HepG2 (cell line): ENCODE data around the gene SND1. TPM values are rescaled to one million over a fixed set of nuclear protein-coding genes. Genes with fewer than 3 reads are reported as not detected.

Experiments
- ATAC-seq: fragments of 200-7000 bp; cut with Tn5 transposase; 3 replicates; pipeline ENCODE4 v1.9.1; 2020; ENCODE audit warnings: mild to moderate bottlenecking, moderate library complexity
- BruUV-seq: library from RNA; stranded (reverse); fragments of 400-500 nt; replicated peaks from 2 replicates; lab custom pipeline; 2021; lab: Mats Ljungman, UMichigan
- CTCF ChIA-PET: fragments of 300-600 bp; formaldehyde crosslinking; extraction: SDS; loops from one replicate; lab custom pipeline; 2021; ENCODE audit warnings: low total read pairs, inconsistent platforms, low intra/inter-chr PET ratio; lab: Yijun Ruan, JAX
- POLR2A ChIA-PET: fragments of 350-600 bp; sonication (Branson Sonifier 250); formaldehyde crosslinking; loops from one replicate; lab custom pipeline; 2020; ENCODE audit warnings: antibody characterized with exemption, inconsistent platforms; lab: Yijun Ruan, JAX
- DNase-seq: peaks from one replicate; pipeline ENCODE4 v3.0.0-alpha.2; 2015; ENCODE audit warnings: low spot score
- FAIRE-seq: peaks from 3 replicates; lab custom pipeline; 2011; peaks lifted over from hg19 to GRCh38; lab: Jason Lieb, UNC
- H2AFZ ChIP-seq: one replicate; pipeline ENCODE4 v1.6.1; 2011; ENCODE audit warnings: low read length, inconsistent platforms
- H3K27ac ChIP-seq: fragments of 300-600 bp; 3 replicates; pipeline ENCODE4 v1.8.0; 2011; ENCODE audit warnings: mixed run types, mild to moderate bottlenecking, mixed read lengths, low read length, inconsistent platforms; ENCODE audit not compliant: insufficient read depth; ENCODE audit errors: extremely low read length
- H3K27me3 ChIP-seq, 2 experiments: fragments of 200-600 bp in 1 of 2; 2 replicates in 1 of 2; 3 replicates in 1 of 2; pipeline versions ENCODE4 v1.6.0 to v1.8.0; 2011; ENCODE audit warnings: low read length in 2 of 2, mild to moderate bottlenecking in 2 of 2, moderate library complexity in 2 of 2, inconsistent platforms in 1 of 2; ENCODE audit not compliant: insufficient read depth in 2 of 2, control insufficient read depth in 1 of 2
- H3K36me3 ChIP-seq, 2 experiments: fragments of 200-600 bp in 1 of 2; replicated peaks in 1 of 2; 2 replicates in 1 of 2; 3 replicates in 1 of 2; pipeline versions ENCODE4 v1.5.1 to v1.8.0; 2011; ENCODE audit warnings: low read length in 2 of 2, inconsistent platforms in 1 of 2; ENCODE audit not compliant: insufficient read depth in 2 of 2, control insufficient read depth in 1 of 2
- H3K4me1 ChIP-seq: 2 replicates; pipeline ENCODE4 v1.5.1; 2012; ENCODE audit warnings: low read length, inconsistent platforms; ENCODE audit not compliant: insufficient read depth
- H3K4me2 ChIP-seq: 2 replicates; pipeline ENCODE4 v1.6.0; 2011; ENCODE audit warnings: low read depth, low read length, inconsistent platforms
- H3K4me3 ChIP-seq, 3 experiments: fragments of 200-600 bp in 1 of 3; sonication (generic), shearing (Covaris generic) in 1 of 3; replicated peaks in 1 of 3; 2 replicates each; pipeline ENCODE4 v1.5.1; 2011 to 2016; ENCODE audit warnings: low read length in 3 of 3, inconsistent platforms in 2 of 3, low read depth in 2 of 3, mild to moderate bottlenecking in 2 of 3, control low read depth in 1 of 3, mixed read lengths in 1 of 3; ENCODE audit not compliant: insufficient read depth in 1 of 3
- H3K79me2 ChIP-seq: one replicate; pipeline ENCODE4 v1.6.1; 2011; ENCODE audit warnings: low read length, inconsistent platforms; ENCODE audit not compliant: insufficient read depth
- H3K9ac ChIP-seq: 2 replicates; pipeline ENCODE4 v1.6.0; 2011; ENCODE audit warnings: mild to moderate bottlenecking, low read depth, low read length, inconsistent platforms; ENCODE audit not compliant: insufficient read depth
- H3K9me3 ChIP-seq: 2 replicates; pipeline ENCODE4 v1.5.1; 2012; ENCODE audit warnings: mild to moderate bottlenecking, low read length
- H4K20me1 ChIP-seq: 2 replicates; pipeline ENCODE4 v1.6.0; 2011; ENCODE audit warnings: inconsistent platforms, mild to moderate bottlenecking, low read length, moderate library complexity; ENCODE audit not compliant: insufficient read depth
- ATF7 ChIP-seq, 2 experiments: fragments of 450-650 bp in 1 of 2; sonication (generic) in 1 of 2; formaldehyde crosslinking in 1 of 2; IDR thresholded peaks; 2 replicates each; pipeline versions ENCODE4 v1.4.0 to v1.6.1; 2016 to 2020; ENCODE audit warnings: antibody characterized with exemption in 1 of 2, mild to moderate bottlenecking in 1 of 2, missing genetic modification reagents in 1 of 2
- MTA3 ChIP-seq: sonication (generic); formaldehyde crosslinking; IDR thresholded peaks from 2 replicates; pipeline ENCODE4 v1.4.0; 2020; ENCODE audit warnings: missing genetic modification reagents
- MZF1 ChIP-seq: sonication (generic); formaldehyde crosslinking; IDR thresholded peaks from 2 replicates; pipeline ENCODE4 v1.8.1; 2023; ENCODE audit warnings: mild to moderate bottlenecking, missing genetic modification reagents, borderline replicate concordance
- WGBS: methylation state at CpG from one replicate; pipeline ENCODE4 v1.1.6; 2017; ENCODE audit warnings: low lambda C conversion rate; 5-methylcytosine and 5-hydroxymethylcytosine counted together
- in situ Hi-C: cut with HindIII; loops from 2 replicates; pipeline ENCODE4 v1.10.0; 2017; ENCODE audit warnings: low pct_unique_long_range_greater_than_20kb; ENCODE audit not compliant: extremely low pct_ligation_motif_present
- intact Hi-C: fragments of 100-400 bp; cut with micrococcal nuclease; formaldehyde crosslinking; loops from one replicate; pipeline ENCODE4 v1.10.0; 2022; ENCODE audit not compliant: unreplicated experiment
- polyA plus RNA-seq, 8 experiments: library from polyadenylated mRNA; depleted of rRNA in 3 of 8; stranded (reverse) in 7 of 8; unstranded in 1 of 8; fragments of >200 nt; fragmentation: Illumina TruSeq in 4 of 8; extraction: Trizol in 4 of 8; gene quantifications; 2 replicates each; pipeline versions ENCODE4 v1.2.1 to v1.2.3, GENCODE V29; 2011 to 2016; ENCODE audit warnings: low read depth in 4 of 8, missing spikeins in 1 of 8, mixed read lengths in 1 of 8; ENCODE audit not compliant: insufficient read depth in 1 of 8
- total RNA-seq, 5 experiments: library from RNA; depleted of rRNA; stranded (reverse); fragments of >200 nt; fragmentation: Illumina TruSeq; extraction: Trizol; gene quantifications; 2 replicates each; pipeline ENCODE4 v1.2.3, GENCODE V29; 2016; ENCODE audit warnings: low read depth in 1 of 5

SND1 gene
- total and polyA plus RNA-seq, 2 of the 13 experiments (the other 11 are each of a cell fraction or from before 2014, with no cell fraction given): 110 to 182 TPM

DNA sequence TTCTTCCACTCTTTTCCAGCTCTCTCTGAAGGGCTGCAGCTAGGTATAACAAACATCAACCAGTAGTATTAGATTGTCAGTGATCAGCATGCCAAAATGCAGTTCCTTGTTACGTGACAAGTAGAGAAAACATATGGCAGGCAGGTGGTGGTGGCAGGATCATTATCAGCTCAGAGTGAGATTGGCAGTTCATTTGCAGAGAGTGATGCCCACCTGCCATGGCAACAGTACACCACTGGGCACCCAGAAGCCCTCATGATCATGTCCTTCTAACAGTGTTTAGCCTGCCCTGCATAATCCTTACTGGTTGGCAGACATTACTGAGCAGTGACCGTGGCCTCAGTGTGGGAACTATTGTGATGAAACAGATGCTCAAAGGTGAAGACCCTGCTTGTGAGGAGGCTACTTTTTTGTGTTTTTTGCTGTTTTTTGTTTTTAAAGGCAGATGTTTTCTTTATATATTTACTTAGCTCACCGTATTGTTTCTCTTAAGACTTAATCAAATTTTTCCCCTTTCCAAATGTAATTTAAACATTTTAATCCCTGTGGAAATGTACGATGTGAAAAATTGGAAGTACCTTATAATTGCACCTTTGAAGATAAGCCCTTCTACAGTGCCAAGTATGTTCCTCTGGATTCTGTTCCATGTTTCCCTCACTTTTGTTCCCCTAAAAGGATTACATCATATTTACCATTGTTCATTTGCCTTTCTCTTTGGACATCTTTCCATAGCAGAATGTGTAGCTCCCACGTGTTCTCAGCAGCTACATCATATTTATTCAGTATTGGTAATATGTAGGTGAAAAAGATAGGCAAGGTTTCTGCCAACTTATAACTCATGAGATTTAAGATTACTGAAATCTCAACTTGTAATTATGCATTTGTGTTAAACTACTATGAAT, 179.6 kb downstream of the SND1 start:
- no peak overlapping the region for H3K27ac ChIP-seq
- BruUV-seq: no TSS peak
- intact Hi-C loops: no loop called here
- no peak overlapping the region for H3K9ac ChIP-seq
- no peak overlapping the region for H2AFZ ChIP-seq
- no peaks in the 10 kb centered on the region for H4K20me1 ChIP-seq
- ChIA-PET POLR2A (no interaction called here), CTCF (no interaction called here)
- no peaks in the 10 kb centered on the region for H3K9me3 ChIP-seq
- in situ Hi-C loops: no loop called here
- DNase-seq: no peak
- TF ChIP-seq MZF1 (CRISPR knock-in tag): no peak
- TF ChIP-seq ATF7 (IDR thresholded peaks at IDR 0.05): peak; percentile 70
- TF ChIP-seq ATF7 (CRISPR knock-in tag; IDR thresholded peaks at IDR 0.05): no peak
- no peaks in the 10 kb centered on the region for H3K27me3 ChIP-seq
- ATAC-seq: no peak; the same call in 2 of the 3 replicates
- H3K4me2 ChIP-seq: no peak overlapping the region
- 94% methylated on average over 5 of the region's 5 CpGs for WGBS
- H3K79me2 ChIP-seq: peaks cover 13% of the 10 kb centered on the region
- FAIRE-seq: no peak
- H3K36me3 ChIP-seq: peaks cover 1 to 6% of the 10 kb centered on the region in 2 experiments; a peak in 3 of 5 replicates
- H3K4me3 ChIP-seq: no peak overlapping the region
- H3K4me1 ChIP-seq: no peaks in the 10 kb centered on the region

DNA sequence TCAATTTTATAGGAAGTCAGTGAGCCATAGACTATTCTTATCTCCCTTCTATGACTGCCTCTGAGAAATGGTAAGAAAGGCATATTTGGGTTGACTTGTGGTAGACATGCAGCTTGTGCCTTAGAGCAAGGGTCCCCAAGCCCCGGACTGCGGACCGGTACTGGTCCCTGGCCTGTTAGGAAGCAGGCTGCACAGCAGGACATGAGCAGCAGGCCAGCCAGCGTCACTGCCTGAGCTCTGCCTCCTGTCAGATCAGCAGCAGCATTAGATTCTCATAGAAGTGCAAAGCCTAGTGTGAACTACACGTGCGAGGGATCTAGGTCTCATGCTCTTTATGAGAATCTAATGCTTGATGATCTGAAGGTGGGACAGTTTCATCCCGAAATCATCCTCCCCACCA, 180.6 kb downstream of the SND1 start:
- DNase-seq (no peak), FAIRE-seq (no peak), ATAC-seq (no peak)
- H3K27ac ChIP-seq: no peak overlapping the region
- no peaks in the 10 kb centered on the region for H3K4me1 ChIP-seq
- no TSS peak for BruUV-seq
- H3K4me2 ChIP-seq: no peak overlapping the region
- H3K27me3 ChIP-seq: no peaks in the 10 kb centered on the region
- no peak overlapping the region for H2AFZ ChIP-seq
- CTCF ChIA-PET: no interaction called here
- TF ChIP-seq MTA3 (CRISPR knock-in tag): no peak
- TF ChIP-seq, all 625 proteins: peak for 0
- Histone ChIP-seq H3K4me3 (no peak overlapping the region), H3K36me3 (peaks cover 1 to 6% of the 10 kb centered on the region in 2 experiments; a peak in 2 of 5 replicates), H3K79me2 (peaks cover 8% of the 10 kb centered on the region), H4K20me1 (no peaks in the 10 kb centered on the region), H3K9me3 (no peaks in the 10 kb centered on the region), H3K9ac (no peak overlapping the region)
- POLR2A ChIA-PET: no interaction called here
- in situ Hi-C loops (no loop called here), intact Hi-C loops (no loop called here)
- 100% methylated on average over 3 of the region's 7 CpGs for WGBS
